Hepatocyte (in vitro differentiated cells): Measurements from ENCODE around the gene ANO2. TPM values are rescaled to one million over a fixed set of nuclear protein-coding genes. Genes with fewer than 3 reads are reported as not detected.

Experiments
- DNase-seq: peaks from one replicate; pipeline ENCODE4 v3.0.0-alpha.2; 2016; ENCODE audit warnings: low spot score
- H2AFZ ChIP-seq: fragments of 200-600 bp; sonication (generic); 2 replicates; pipeline ENCODE4 v1.6.0; 2016; ENCODE audit warnings: antibody characterized with exemption, mild to moderate bottlenecking
- H3K27ac ChIP-seq: fragments of 200-600 bp; sonication (generic); 2 replicates; pipeline ENCODE4 v1.5.1; 2016; ENCODE audit warnings: mild to moderate bottlenecking
- H3K27me3 ChIP-seq: fragments of 200-600 bp; sonication (generic); 2 replicates; pipeline ENCODE4 v1.6.1; 2016
- H3K36me3 ChIP-seq: fragments of 200-600 bp; sonication (generic); replicated peaks from 2 replicates; pipeline ENCODE4 v1.5.1; 2016; ENCODE audit warnings: low read depth; ENCODE audit not compliant: insufficient read depth
- H3K4me1 ChIP-seq: fragments of 200-600 bp; sonication (generic); 2 replicates; pipeline ENCODE4 v1.5.1; 2016; ENCODE audit warnings: mild to moderate bottlenecking, moderate library complexity; ENCODE audit not compliant: insufficient read depth
- H3K4me2 ChIP-seq: fragments of 200-600 bp; sonication (generic); 2 replicates; pipeline ENCODE4 v1.6.0; 2016
- H3K4me3 ChIP-seq: fragments of 200-600 bp; sonication (generic); 2 replicates; pipeline ENCODE4 v1.5.1; 2016; ENCODE audit warnings: mild to moderate bottlenecking
- H3K79me2 ChIP-seq: fragments of 200-600 bp; sonication (generic); 2 replicates; pipeline ENCODE4 v1.6.0; 2017; ENCODE audit warnings: mild to moderate bottlenecking
- H3K9me2 ChIP-seq: fragments of 200-600 bp; sonication (generic); replicated peaks from 2 replicates; pipeline ENCODE4 v1.6.0; 2017; ENCODE audit warnings: mild to moderate bottlenecking; ENCODE audit not compliant: insufficient read depth
- H3K9me3 ChIP-seq: fragments of 200-600 bp; sonication (generic); 2 replicates; pipeline ENCODE4 v1.5.1; 2016; ENCODE audit warnings: low read depth, mild to moderate bottlenecking
- H4K20me1 ChIP-seq: fragments of 200-600 bp; sonication (generic); 2 replicates; pipeline ENCODE4 v1.6.0; 2016; ENCODE audit warnings: mild to moderate bottlenecking; ENCODE audit not compliant: insufficient read depth, poor library complexity, severe bottlenecking
- CTCF ChIP-seq: fragments of 200-600 bp; sonication (generic); IDR thresholded peaks from 2 replicates; pipeline ENCODE4 v1.5.1; 2016; ENCODE audit warnings: antibody characterized with exemption, mild to moderate bottlenecking; ENCODE audit not compliant: poor library complexity
- EZH2 ChIP-seq: fragments of 200-600 bp; sonication (generic); IDR thresholded peaks from 2 replicates; pipeline ENCODE4 v1.6.1; 2016; ENCODE audit warnings: antibody characterized with exemption, mild to moderate bottlenecking, borderline replicate concordance
- EZH2phosphoT487 ChIP-seq: fragments of 200-600 bp; sonication (generic); IDR thresholded peaks from one replicate; pipeline ENCODE4 v1.6.1; 2018; ENCODE audit warnings: antibody characterized with exemption, mild to moderate bottlenecking, low read depth, moderate library complexity; ENCODE audit not compliant: unreplicated experiment, severe bottlenecking
- WGBS: methylation state at CpG from one replicate; pipeline ENCODE4 v1.1.6; 2016; ENCODE audit warnings: low lambda C conversion rate; ENCODE audit errors: missing lambda C conversion rate; 5-methylcytosine and 5-hydroxymethylcytosine counted together
- polyA plus RNA-seq: library from polyadenylated mRNA; unstranded; fragments of >200 nt; fragmentation: Nextera tagmentation; extraction: Ambion mirVana; gene quantifications from 2 replicates; pipeline ENCODE4 v1.2.1, GENCODE V29; 2016
- total RNA-seq: library from RNA; depleted of rRNA; stranded (reverse); fragments of >200 nt; gene quantifications from 2 replicates; pipeline ENCODE4 v1.2.3, GENCODE V29; 2014

Gene ANO2
- total and polyA plus RNA-seq, 2 experiments from 2014 or later, result 1.0 to 1.9 TPM

- H4K20me1 ChIP-seq, result no peaks in the 10 kb centered on the region
- DNase-seq, result no peak
- H2AFZ ChIP-seq, result no peak overlapping the region
- no peaks in the 10 kb centered on the region for H3K9me3 ChIP-seq
- H3K4me2 ChIP-seq, result no peak overlapping the region
- H3K79me2 ChIP-seq, result no peaks in the 10 kb centered on the region
- no peak overlapping the region for H3K4me3 ChIP-seq
- peaks cover 5% of the 10 kb centered on the region for H3K27me3 ChIP-seq
- TF ChIP-seq EZH2 (no peak), EZH2phosphoT487 (no peak), CTCF (no peak)
- H3K27ac ChIP-seq, result no peak overlapping the region
- WGBS, result 91% methylated on average over 11 of the region's 11 CpGs
- H3K4me1 ChIP-seq, result no peaks in the 10 kb centered on the region
- no peaks in the 10 kb centered on the region for H3K9me2 ChIP-seq
- H3K36me3 ChIP-seq, result no peaks in the 10 kb centered on the region
These were observed 40.6 kb downstream of the ANO2 start for GRCh38 chr12:5904441-5904840.

- Histone ChIP-seq H3K36me3 (no peaks in the 10 kb centered on the region), H3K4me3 (no peak overlapping the region), H3K9me2 (no peaks in the 10 kb centered on the region), H3K27me3 (peaks cover 5% of the 10 kb centered on the region), H3K4me1 (no peaks in the 10 kb centered on the region), H3K79me2 (no peaks in the 10 kb centered on the region), H3K9me3 (no peaks in the 10 kb centered on the region), H3K4me2 (no peak overlapping the region), H2AFZ (no peak overlapping the region), H4K20me1 (no peaks in the 10 kb centered on the region), H3K27ac (no peak overlapping the region)
- no peak for DNase-seq
- 98% methylated on average over 2 of the region's 2 CpGs for WGBS
- TF ChIP-seq EZH2, result no peak
- TF ChIP-seq EZH2phosphoT487, result no peak
- no peak for TF ChIP-seq CTCF
These were observed 42.3 kb downstream of the ANO2 start for GRCh38 chr12:5902736-5903135.

GRCh38 chr12:5901416-5901815 lies 43.6 kb downstream of the ANO2 start:
- no peaks in the 10 kb centered on the region for H3K36me3 ChIP-seq
- no peaks in the 10 kb centered on the region for H3K4me1 ChIP-seq
- peaks cover 5% of the 10 kb centered on the region for H3K27me3 ChIP-seq
- 96% methylated on average over 6 of the region's 6 CpGs for WGBS
- H3K27ac ChIP-seq, result no peak overlapping the region
- H3K4me3 ChIP-seq, result no peak overlapping the region
- H3K4me2 ChIP-seq, result no peak overlapping the region
- H4K20me1 ChIP-seq, result no peaks in the 10 kb centered on the region
- no peak for DNase-seq
- TF ChIP-seq EZH2, result no peak
- TF ChIP-seq EZH2phosphoT487, result no peak
- no peak for TF ChIP-seq CTCF
- no peak overlapping the region for H2AFZ ChIP-seq
- no peaks in the 10 kb centered on the region for H3K9me3 ChIP-seq
- H3K9me2 ChIP-seq, result no peaks in the 10 kb centered on the region
- no peaks in the 10 kb centered on the region for H3K79me2 ChIP-seq

GRCh38 chr12:5900533-5901205 lies 44.4 kb downstream of the ANO2 start:
- no peak overlapping the region for H2AFZ ChIP-seq
- H3K4me2 ChIP-seq, result no peak overlapping the region
- 68% methylated on average over 15 of the region's 15 CpGs for WGBS
- H3K36me3 ChIP-seq, result no peaks in the 10 kb centered on the region
- no peaks in the 10 kb centered on the region for H4K20me1 ChIP-seq
- no peak overlapping the region for H3K4me3 ChIP-seq
- DNase-seq, result no peak
- H3K9me3 ChIP-seq, result no peaks in the 10 kb centered on the region
- H3K9me2 ChIP-seq, result no peaks in the 10 kb centered on the region
- H3K27me3 ChIP-seq, result peaks cover 5% of the 10 kb centered on the region
- no peaks in the 10 kb centered on the region for H3K4me1 ChIP-seq
- H3K27ac ChIP-seq, result no peak overlapping the region
- no peaks in the 10 kb centered on the region for H3K79me2 ChIP-seq
- TF ChIP-seq EZH2phosphoT487 (no peak), EZH2 (no peak), CTCF (no peak)
